Nephron (organoid): Measurements from ENCODE around the gene NME3.
"Not testable (repeated sequence)": the region's sequence is repeated elsewhere in the genome, so short reads cannot be mapped to it uniquely, and the experiment has no call there.

Experiments used
- H3K27ac Mint-ChIP-seq, 3 experiments: 2 replicates each; pipeline ENCODE4 v1.8.0; 2020; ENCODE audit warnings: mixed read lengths in 3 of 3, mild to moderate bottlenecking in 2 of 3, moderate library complexity in 1 of 3
- H3K27me3 Mint-ChIP-seq: 2 replicates; pipeline ENCODE4 v1.8.0; 2021; ENCODE audit warnings: low read depth, mild to moderate bottlenecking, moderate library complexity, mixed read lengths
- H3K36me3 Mint-ChIP-seq: 2 replicates; pipeline ENCODE4 v1.8.0; 2020; ENCODE audit warnings: low read depth, mixed read lengths
- H3K4me1 Mint-ChIP-seq: 2 replicates; pipeline ENCODE4 v1.8.0; 2020; ENCODE audit warnings: mixed read lengths
- H3K4me3 Mint-ChIP-seq, 3 experiments: 2 replicates each; pipeline ENCODE4 v1.8.0; 2020; ENCODE audit warnings: mild to moderate bottlenecking in 3 of 3, mixed read lengths in 3 of 3, moderate library complexity in 2 of 3
- H3K9me3 Mint-ChIP-seq: 2 replicates; pipeline ENCODE4 v1.8.0; 2020; ENCODE audit warnings: mixed read lengths
- TF ChIP-seq, protein P1 (sequence below), 3 experiments: fragments of 200-600 bp; sonication (generic); IDR thresholded peaks; one replicate each; pipeline ENCODE4 v1.5.0; 2021; ENCODE audit warnings: antibody characterized with exemption in 3 of 3; ENCODE audit not compliant: unreplicated experiment in 3 of 3

NME3 gene

GRCh38 chr16:1734123-1734522 lies 37.2 kb downstream of the NME3 start:
- Mint-ChIP-seq H3K4me1 (no peaks in the 10 kb centered on the region), H3K27me3 (no peaks in the 10 kb centered on the region), H3K27ac (no peak overlapping the region), H3K36me3 (peaks cover 17% of the 10 kb centered on the region), H3K9me3 (no peaks in the 10 kb centered on the region), H3K4me3 (no peak overlapping the region)
- TF ChIP-seq, protein P1, sequence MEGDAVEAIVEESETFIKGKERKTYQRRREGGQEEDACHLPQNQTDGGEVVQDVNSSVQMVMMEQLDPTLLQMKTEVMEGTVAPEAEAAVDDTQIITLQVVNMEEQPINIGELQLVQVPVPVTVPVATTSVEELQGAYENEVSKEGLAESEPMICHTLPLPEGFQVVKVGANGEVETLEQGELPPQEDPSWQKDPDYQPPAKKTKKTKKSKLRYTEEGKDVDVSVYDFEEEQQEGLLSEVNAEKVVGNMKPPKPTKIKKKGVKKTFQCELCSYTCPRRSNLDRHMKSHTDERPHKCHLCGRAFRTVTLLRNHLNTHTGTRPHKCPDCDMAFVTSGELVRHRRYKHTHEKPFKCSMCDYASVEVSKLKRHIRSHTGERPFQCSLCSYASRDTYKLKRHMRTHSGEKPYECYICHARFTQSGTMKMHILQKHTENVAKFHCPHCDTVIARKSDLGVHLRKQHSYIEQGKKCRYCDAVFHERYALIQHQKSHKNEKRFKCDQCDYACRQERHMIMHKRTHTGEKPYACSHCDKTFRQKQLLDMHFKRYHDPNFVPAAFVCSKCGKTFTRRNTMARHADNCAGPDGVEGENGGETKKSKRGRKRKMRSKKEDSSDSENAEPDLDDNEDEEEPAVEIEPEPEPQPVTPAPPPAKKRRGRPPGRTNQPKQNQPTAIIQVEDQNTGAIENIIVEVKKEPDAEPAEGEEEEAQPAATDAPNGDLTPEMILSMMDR (IDR thresholded peaks at IDR 0.05; ENCODE audit: unreplicated experiment in 3 of 3) = no peak

DNA sequence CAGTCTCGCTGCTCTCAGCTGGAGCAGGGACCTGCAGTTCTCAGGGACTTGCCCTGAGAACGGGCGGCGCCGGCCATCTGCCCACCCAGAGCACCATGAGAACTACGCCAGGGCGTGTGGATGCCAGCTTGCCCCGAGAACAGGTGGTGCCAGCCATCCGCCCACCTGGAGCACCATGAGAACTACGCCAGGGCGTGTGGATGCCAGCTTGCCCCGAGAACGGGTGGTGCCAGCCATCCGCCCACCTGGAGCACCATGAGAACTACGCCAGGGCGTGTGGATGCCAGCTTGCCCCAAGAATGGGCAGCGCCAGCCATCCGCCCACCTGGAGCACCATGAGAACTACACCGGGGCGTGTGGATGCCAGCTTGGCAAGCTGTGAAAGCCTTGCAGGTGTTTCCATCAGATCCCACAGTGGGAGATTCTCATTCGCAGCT lies 38.8 kb downstream of the NME3 start:
- peaks cover 28% of the 10 kb centered on the region for H3K36me3 Mint-ChIP-seq
- H3K9me3 Mint-ChIP-seq, H3K4me1 Mint-ChIP-seq, H3K27ac Mint-ChIP-seq, H3K27me3 Mint-ChIP-seq, H3K4me3 Mint-ChIP-seq: not testable (repeated sequence)

DNA sequence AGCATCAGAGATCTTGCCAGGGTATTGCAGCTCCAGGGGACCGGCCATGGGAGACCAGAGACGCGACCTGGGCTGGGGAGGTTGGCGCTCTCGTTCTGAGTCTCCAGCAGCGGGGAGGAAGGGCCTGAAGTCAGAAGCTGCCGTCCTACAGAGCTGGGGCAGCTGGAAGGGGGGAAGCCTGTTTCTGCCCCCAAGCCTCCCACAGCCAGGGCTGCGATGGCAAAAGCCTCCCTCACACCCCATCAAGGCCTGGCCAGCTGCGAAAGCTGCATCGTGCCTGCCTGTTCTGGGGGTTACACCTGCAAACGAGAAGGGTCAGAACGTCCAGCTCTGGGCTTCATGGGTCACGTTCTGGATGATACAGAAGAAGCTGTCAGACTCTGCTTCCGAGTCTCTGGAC lies 39.3 kb downstream of the NME3 start:
- Mint-ChIP-seq H3K4me1 (no peaks in the 10 kb centered on the region), H3K4me3 (no peak overlapping the region), H3K27ac (no peak overlapping the region), H3K27me3 (no peaks in the 10 kb centered on the region), H3K9me3 (no peaks in the 10 kb centered on the region), H3K36me3 (peaks cover 32% of the 10 kb centered on the region)
- TF ChIP-seq, protein P1 (IDR thresholded peaks at IDR 0.05; ENCODE audit: unreplicated experiment in 3 of 3) = no peak

DNA sequence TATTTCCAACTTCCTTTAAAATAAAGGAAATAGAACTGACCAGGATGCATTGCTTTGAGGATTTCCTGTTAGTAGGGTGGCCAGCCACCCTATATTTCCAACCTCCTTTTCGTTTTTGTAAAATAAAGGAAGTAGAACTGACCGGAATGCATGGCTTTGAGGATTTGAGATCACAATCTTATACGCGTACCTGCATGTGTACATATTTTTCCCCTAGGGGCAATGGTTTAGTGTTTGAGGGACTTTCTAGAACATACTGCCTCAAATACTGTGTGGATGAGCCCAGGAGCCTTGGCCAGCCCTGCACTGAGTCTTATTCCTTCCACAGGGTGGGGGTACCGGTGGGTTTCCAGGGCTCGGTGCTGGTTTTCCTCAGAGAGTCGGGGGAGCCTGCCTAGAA lies 39.7 kb downstream of the NME3 start:
- no peaks in the 10 kb centered on the region for H3K9me3 Mint-ChIP-seq
- peaks cover 36% of the 10 kb centered on the region for H3K36me3 Mint-ChIP-seq
- H3K4me1 Mint-ChIP-seq = no peaks in the 10 kb centered on the region
- H3K27ac Mint-ChIP-seq = no peak overlapping the region
- H3K4me3 Mint-ChIP-seq = no peak overlapping the region
- H3K27me3 Mint-ChIP-seq = no peaks in the 10 kb centered on the region
- TF ChIP-seq, protein P1 (IDR thresholded peaks at IDR 0.05; ENCODE audit: unreplicated experiment in 3 of 3) = no peak

- H3K27ac Mint-ChIP-seq = no peak overlapping the region
- TF ChIP-seq, protein P1 (IDR thresholded peaks at IDR 0.05; ENCODE audit: unreplicated experiment in 3 of 3) = no peak
- H3K4me3 Mint-ChIP-seq = no peak overlapping the region
- no peaks in the 10 kb centered on the region for H3K27me3 Mint-ChIP-seq
- no peaks in the 10 kb centered on the region for H3K9me3 Mint-ChIP-seq
- no peaks in the 10 kb centered on the region for H3K4me1 Mint-ChIP-seq
- peaks cover 36% of the 10 kb centered on the region for H3K36me3 Mint-ChIP-seq
Observed at GRCh38 chr16:1731073-1731472, 40.3 kb downstream of the NME3 start.

- TF ChIP-seq, protein P1 (IDR thresholded peaks at IDR 0.05; ENCODE audit: unreplicated experiment in 3 of 3) = no peak
- H3K4me3 Mint-ChIP-seq = no peak overlapping the region
- H3K9me3 Mint-ChIP-seq = no peaks in the 10 kb centered on the region
- H3K36me3 Mint-ChIP-seq = peaks cover 36% of the 10 kb centered on the region
- no peaks in the 10 kb centered on the region for H3K27me3 Mint-ChIP-seq
- H3K4me1 Mint-ChIP-seq = no peaks in the 10 kb centered on the region
- no peak overlapping the region for H3K27ac Mint-ChIP-seq
Observed at GRCh38 chr16:1729445-1729844, 41.9 kb downstream of the NME3 start.
